Lung (tissue), 5 donors: ENCODE measurements around the gene EPHA1. TPM values are rescaled to one million over a fixed set of nuclear protein-coding genes. Genes with fewer than 3 reads are reported as not detected.

Source experiments
- polyA plus RNA-seq, 2 donors: library from polyadenylated mRNA; stranded (reverse); fragments of 200-250 nt; gene quantifications; one replicate each; pipeline ENCODE4 v1.2.1, GENCODE V29; 2013
- small RNA-seq: library from RNA; depleted of rRNA; stranded (forward); fragments of <200 nt; gene quantifications from one replicate; pipeline ENCODE3, GENCODE V24; 2014; ENCODE audit warnings: low replicate concordance
- total RNA-seq, 2 donors: library from RNA; depleted of rRNA in 1 of 2; stranded (reverse); fragments of >200 nt in 1 of 2; gene quantifications; one replicate each; pipeline ENCODE4 v1.2.1, GENCODE V29; 2014 to 2021
- donor health status: Bipolar disorder and iron deficiency.
- donor health status: healthy.
- donor health status: DM: yes; HTN: yes; CAD: no.

The EPHA1 gene
- total and polyA plus RNA-seq, 4 donors = 4.2 to 13.3 (median 5.9) TPM

Small RNA genes within 50 kb of the gene (small RNA-seq; reads per million reads assigned to genes)
- gene MIR6892 = 0.33 reads per million, percentile 39 among the genes with 10 or more reads in this experiment

Other genes starting within 250 kb of the EPHA1 start
- gene TAS2R39, start 225.4 kb downstream of the EPHA1 start, total RNA-seq = not detected
- gene TAS2R39, start 225.4 kb downstream of the EPHA1 start, polyA plus RNA-seq = not detected
- not detected for gene TAS2R40, start 186.8 kb downstream of the EPHA1 start, total RNA-seq
- under 1 TPM in 1 of 2 donors, not detected in 1; 0.07 TPM for gene TAS2R40, start 186.8 kb downstream of the EPHA1 start, polyA plus RNA-seq
- gene GSTK1, start 145.4 kb downstream of the EPHA1 start, total RNA-seq = 100 to 1,000 TPM; 110 to 130 TPM
- gene GSTK1, start 145.4 kb downstream of the EPHA1 start, polyA plus RNA-seq = 100 to 1,000 TPM; 119 TPM
- 10 to 100 TPM; 12.2 to 26.9 TPM for gene TMEM139, start 123.9 kb downstream of the EPHA1 start, total RNA-seq
- gene TMEM139, start 123.9 kb downstream of the EPHA1 start, polyA plus RNA-seq = 10 to 100 TPM in 1 of 2 donors, 1 to 10 TPM in 1; 8.4 to 31.8 TPM
- gene CASP2, start 120.5 kb downstream of the EPHA1 start, total RNA-seq = 10 to 100 TPM; 37.4 to 40.0 TPM
- gene CASP2, start 120.5 kb downstream of the EPHA1 start, polyA plus RNA-seq = 1 to 10 TPM; 7.7 to 9.3 TPM
- gene CLCN1, start 92.7 kb downstream of the EPHA1 start, total RNA-seq = under 1 TPM in 1 of 2 donors, not detected in 1; 0.18 TPM
- under 1 TPM in 1 of 2 donors, not detected in 1; 0.06 TPM for gene CLCN1, start 92.7 kb downstream of the EPHA1 start, polyA plus RNA-seq
- gene FAM131B, start 46.1 kb downstream of the EPHA1 start, total RNA-seq = 1 to 10 TPM in 1 of 2 donors, under 1 TPM in 1; 0.80 to 1.1 TPM
- under 1 TPM; 0.18 to 0.29 TPM for gene FAM131B, start 46.1 kb downstream of the EPHA1 start, polyA plus RNA-seq
- 100 to 1,000 TPM; 100 to 310 TPM for gene ZYX, start 27.5 kb downstream of the EPHA1 start, total RNA-seq
- gene ZYX, start 27.5 kb downstream of the EPHA1 start, polyA plus RNA-seq = 100 to 1,000 TPM in 1 of 2 donors, 10 to 100 TPM in 1; 98.9 to 266 TPM
- gene TAS2R60, start 34.6 kb upstream of the EPHA1 start, total RNA-seq = 1 to 10 TPM in 1 of 2 donors, not detected in 1; 1.0 TPM
- gene TAS2R60, start 34.6 kb upstream of the EPHA1 start, polyA plus RNA-seq = under 1 TPM in 1 of 2 donors, not detected in 1; 0.05 TPM
- gene TAS2R41, start 69.0 kb upstream of the EPHA1 start, total RNA-seq = under 1 TPM in 1 of 2 donors, not detected in 1; 0.77 TPM
- gene TAS2R41, start 69.0 kb upstream of the EPHA1 start, polyA plus RNA-seq = not detected
- gene CTAGE15, start 162.9 kb upstream of the EPHA1 start, total RNA-seq = 1 to 10 TPM; 1.1 to 5.9 TPM
- under 1 TPM; 0.04 to 0.11 TPM for gene CTAGE15, start 162.9 kb upstream of the EPHA1 start, polyA plus RNA-seq
- 1 to 10 TPM; 2.6 to 4.4 TPM for gene TCAF2, start 212.1 kb upstream of the EPHA1 start, total RNA-seq
- gene TCAF2, start 212.1 kb upstream of the EPHA1 start, polyA plus RNA-seq = 1 to 10 TPM; 1.2 to 3.4 TPM